DMS114 treated with DMSO at 0.1 percent for 48 hours (cell line): ENCODE data around the gene AGPAT3.

Source experiments
- DNase-seq: peaks from one replicate; lab custom pipeline; 2025; ENCODE audit not compliant: unreplicated experiment; lab: John Stamatoyannopoulos, UW

The AGPAT3 gene

GRCh38 chr21:44013380-44014088 lies 148.5 kb downstream of the AGPAT3 start:
- no peak for DNase-seq

DNA sequence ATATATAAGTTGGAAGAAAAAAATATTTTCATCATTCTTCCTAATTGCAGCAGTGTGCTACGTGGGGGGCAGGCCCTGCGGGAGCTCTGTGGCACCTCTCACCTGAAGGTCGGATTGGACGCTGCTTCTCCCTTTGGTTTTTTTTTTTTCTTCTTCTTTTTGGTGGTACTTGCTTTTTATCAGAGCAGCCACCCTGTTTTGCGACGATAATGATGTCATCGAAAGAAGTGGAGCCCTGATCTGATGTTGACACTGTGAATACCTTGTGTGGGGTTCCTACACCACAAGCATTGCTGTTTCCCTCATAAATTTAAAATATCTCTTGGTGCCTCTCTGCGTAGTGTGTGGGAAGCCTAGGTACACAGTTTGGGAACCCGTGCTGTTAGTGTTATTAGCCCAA lies 152.6 kb downstream of the AGPAT3 start:
- DNase-seq = no peak

- DNase-seq = no peak
Observed at GRCh38 chr21:44018127-44018526, 153.1 kb downstream of the AGPAT3 start.

GRCh38 chr21:44018813-44019567 lies 154.0 kb downstream of the AGPAT3 start:
- no peak for DNase-seq

- DNase-seq = no peak
Observed at GRCh38 chr21:44019568-44019958, 154.5 kb downstream of the AGPAT3 start.

- no peak for DNase-seq
Observed at GRCh38 chr21:44020551-44020950, 155.5 kb downstream of the AGPAT3 start.

DNA sequence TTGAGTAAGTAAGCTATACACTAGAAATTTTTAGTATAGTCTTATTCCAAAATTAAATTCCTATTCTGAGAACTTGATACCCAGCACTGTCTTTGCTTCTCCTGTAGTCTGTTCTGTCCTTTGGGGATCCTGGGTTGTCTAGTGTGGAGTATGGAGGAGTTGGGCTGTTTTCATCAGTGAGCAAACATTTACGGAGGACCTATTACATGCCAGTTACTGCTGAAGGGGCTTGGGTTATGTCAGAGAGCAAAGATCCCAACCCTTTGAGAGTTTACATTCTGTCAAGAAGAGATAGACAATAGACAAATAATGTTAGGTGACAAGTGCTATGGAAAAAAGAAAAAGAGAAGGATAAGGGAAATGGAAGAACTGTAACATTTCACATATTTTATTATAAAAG lies 156.0 kb downstream of the AGPAT3 start:
- DNase-seq = no peak

DNA sequence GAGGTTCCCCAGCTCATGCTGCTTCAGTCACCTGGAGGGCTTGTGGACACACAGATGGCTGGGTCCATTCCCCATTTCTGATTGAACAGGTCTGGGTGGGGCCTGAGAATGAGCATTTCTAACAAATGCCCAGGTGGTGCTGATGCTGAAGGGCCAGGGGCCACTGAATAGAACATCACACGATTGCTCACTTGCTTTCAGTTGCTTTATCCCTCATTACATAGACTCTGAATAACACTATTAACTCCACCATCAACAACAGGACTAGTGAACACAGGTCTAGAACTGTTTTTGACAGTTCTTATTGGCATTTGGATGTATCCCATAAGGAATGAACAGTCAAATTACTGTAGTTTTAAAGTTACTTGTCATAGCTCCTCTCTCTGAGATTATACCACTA lies 159.2 kb downstream of the AGPAT3 start:
- DNase-seq = no peak

GRCh38 chr21:44024887-44025353 lies 159.9 kb downstream of the AGPAT3 start:
- DNase-seq = no peak

DNA sequence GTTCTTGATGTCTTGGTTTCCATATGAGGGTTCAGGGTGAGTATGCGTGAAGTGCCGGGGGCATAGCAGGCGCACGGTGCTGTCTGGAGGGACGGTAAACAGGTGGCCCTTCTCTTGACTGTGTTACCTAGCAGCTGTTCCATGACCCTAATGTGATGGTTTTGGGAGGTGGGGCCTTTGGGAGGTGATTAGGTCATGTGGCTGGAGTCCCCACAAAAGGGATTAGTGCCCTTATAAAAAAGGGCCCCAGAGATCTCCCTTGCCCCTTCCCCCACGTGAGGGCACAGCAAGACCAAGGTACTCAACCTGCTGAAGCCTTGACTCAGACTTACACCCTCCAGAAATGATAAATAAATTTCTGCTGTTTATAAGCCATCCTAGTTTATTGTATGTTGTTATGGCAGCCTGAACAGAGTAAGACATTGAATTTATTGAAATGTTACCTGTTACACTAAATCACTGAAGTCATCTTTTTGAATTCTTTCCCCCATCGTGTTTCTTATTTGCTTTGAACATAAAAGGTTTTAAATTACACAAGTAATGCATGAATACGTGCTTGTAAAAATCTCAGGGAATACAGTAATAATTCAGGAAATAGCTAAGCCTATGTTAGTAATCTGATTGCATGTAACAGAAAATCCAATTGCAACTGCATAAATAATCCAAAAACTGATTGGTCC lies 162.7 kb downstream of the AGPAT3 start:
- DNase-seq = no peak

GRCh38 chr21:44028287-44028659 lies 163.2 kb downstream of the AGPAT3 start:
- DNase-seq = no peak

DNA sequence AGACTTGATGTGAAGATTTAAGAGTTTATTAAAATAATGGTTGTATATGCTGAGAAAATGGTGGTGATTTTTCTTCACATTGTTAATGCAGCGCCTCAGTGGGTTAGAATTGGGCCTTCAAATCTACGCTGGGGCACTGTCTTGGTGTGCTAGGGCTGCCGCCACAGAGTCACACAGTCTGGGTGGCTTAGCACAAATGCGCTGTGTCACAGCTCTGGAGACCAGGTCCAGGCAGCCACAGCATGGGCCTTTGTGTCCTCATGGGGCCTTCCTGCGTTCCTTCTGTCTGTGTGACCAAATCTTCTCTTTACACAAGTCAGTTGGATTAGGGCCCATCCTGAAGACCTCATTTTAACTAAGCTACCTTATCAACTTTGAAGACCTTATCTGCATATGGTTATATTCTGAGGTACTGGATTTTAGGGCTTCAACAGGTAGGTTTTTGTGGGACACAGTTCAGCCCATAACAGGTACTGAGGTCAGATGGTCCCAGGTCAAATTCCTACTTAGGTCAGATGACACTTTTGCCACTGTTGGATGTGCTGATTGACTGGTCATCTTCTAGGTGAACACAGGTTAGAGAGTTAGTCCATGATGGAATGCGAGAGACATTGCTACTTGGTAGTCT lies 164.6 kb downstream of the AGPAT3 start:
- DNase-seq = no peak

- DNase-seq = no peak
Observed at GRCh38 chr21:44035244-44035643, 170.2 kb downstream of the AGPAT3 start.
